Naive B cell (primary cell): Measurements from ENCODE around the gene NXF2. TPM values are rescaled to one million over a fixed set of nuclear protein-coding genes. Genes with fewer than 3 reads are reported as not detected.

ENCODE experiments used
- polyA plus RNA-seq, 6 donors: library from polyadenylated mRNA; unstranded; fragments of 300-500 nt; fragmentation: Illumina TruSeq; gene quantifications; one replicate each; pipeline ENCODE4 v1.2.3, GENCODE V29; 2021; ENCODE audit warnings: low read depth in 6 of 6

NXF2 gene
- polyA plus RNA-seq, 6 donors from 2014 or later: not detected

Other genes with a start within 250 kb of the NXF2 start
- gene TCEAL2, start 121.5 kb upstream of the NXF2 start, polyA plus RNA-seq: not detected
- not detected for gene TCEAL6, start 104.7 kb upstream of the NXF2 start, polyA plus RNA-seq
- gene BEX5, start 91.2 kb upstream of the NXF2 start, polyA plus RNA-seq: 1 to 10 TPM in 1 of 6 donors, under 1 TPM in 2, not detected in 3; 0.52 to 1.8 (median 0.96) TPM
- gene TCP11X1, start 31.9 kb upstream of the NXF2 start, polyA plus RNA-seq: not detected
- gene NXF2B, start 192.8 kb downstream of the NXF2 start, polyA plus RNA-seq: not detected
- gene TCP11X2, start 224.6 kb downstream of the NXF2 start, polyA plus RNA-seq: not detected